Articular chondrocyte of knee joint (primary cell): Measurements from ENCODE around the gene DUSP11. TPM values are rescaled to one million over a fixed set of nuclear protein-coding genes. Genes with fewer than 3 reads are reported as not detected.

ENCODE experiments used
- total RNA-seq: library from RNA; depleted of rRNA; stranded (reverse); fragments of >200 nt; gene quantifications from 2 replicates; pipeline ENCODE4 v1.2.3, GENCODE V29; 2012

Gene DUSP11
- total RNA-seq: 42.7 and 51.2 TPM in 2 replicates

GRCh38 chr2:73779467-73780236 is at the start of gene DUSP11:
TSS of gene DUSP11 (minus strand) at chr2:73780103. CDS start at chr2:73779974, 129 bp downstream.

DNA sequence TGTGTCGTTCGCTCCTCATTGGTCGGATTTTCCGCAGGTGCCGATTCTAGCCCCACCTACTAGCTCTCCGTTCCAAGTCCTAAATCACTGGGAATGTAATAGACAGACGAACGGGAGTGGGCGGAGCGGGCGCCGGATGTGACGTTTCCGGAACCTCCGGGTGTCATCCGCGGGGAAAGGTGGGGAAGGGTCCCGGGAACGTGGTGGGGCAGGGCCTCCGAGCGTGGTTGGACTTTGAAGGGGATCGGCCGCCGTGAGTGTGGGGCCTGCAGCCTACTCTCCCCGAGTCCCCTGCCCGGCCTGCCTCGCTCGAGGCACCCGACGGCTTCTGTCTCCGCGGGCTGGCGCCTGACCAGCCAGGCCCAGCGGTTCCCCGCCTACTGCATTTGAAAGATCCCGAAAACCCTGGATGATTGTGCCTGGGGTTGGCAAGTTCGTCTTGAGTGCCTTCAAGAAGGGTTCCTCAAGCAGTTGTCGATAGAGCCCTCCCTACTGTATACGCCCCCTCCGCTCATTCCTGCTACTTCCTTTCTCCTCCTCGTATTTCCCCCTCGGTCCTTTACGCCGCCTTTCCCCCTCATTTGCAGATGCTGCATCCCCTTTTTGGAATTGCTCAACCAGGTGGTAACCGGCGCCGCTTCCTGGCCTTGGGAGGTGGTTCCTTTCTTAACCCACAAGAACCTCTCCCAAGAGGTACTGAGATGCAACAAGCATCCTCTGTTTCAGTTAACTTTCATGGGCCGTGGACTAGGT is 49.1 kb upstream of the DUSP11 start, which contains the start of gene STAMBP:
STAMBP (plus strand) TSS at position 144 of the 753 bp plus-strand sequence. CDS start 1,896 bp downstream, outside the sequence.

GRCh38 chr2:73783883-73784282 is 4.0 kb upstream of the DUSP11 start, which contains the start of gene C2orf78:
TSS of gene C2orf78 (plus strand) at chr2:73784183. CDS start at chr2:73784310, 127 bp downstream.

GRCh38 chr2:73736855-73737779 is 42.8 kb downstream of the DUSP11 start, which contains the start of gene TPRKB:
TSS of gene TPRKB (minus strand) at chr2:73737345. CDS start at chr2:73734569, 2,776 bp downstream.

Other genes starting within 250 kb of the DUSP11 start
- not detected in 2 replicates for gene NAT8, start 137.7 kb downstream of the DUSP11 start, total RNA-seq
- 29.3 and 37.3 TPM in 2 replicates for gene TPRKB, start 42.8 kb downstream of the DUSP11 start, total RNA-seq
- not detected in 2 replicates for gene C2orf78, start 4.1 kb upstream of the DUSP11 start, total RNA-seq
- 25.5 and 36.6 TPM in 2 replicates for gene STAMBP, start 48.9 kb upstream of the DUSP11 start, total RNA-seq
- 0.11 TPM in 1 of 2 replicates, not detected in the other for gene ACTG2, start 112.9 kb upstream of the DUSP11 start, total RNA-seq
- gene DGUOK, start 146.8 kb upstream of the DUSP11 start, total RNA-seq: 44.7 and 47.1 TPM in 2 replicates
- 2.0 and 2.5 TPM in 2 replicates for gene TET3, start 204.8 kb upstream of the DUSP11 start, total RNA-seq